ENCODE data around the gene UGT1A5. TPM values are rescaled to one million over a fixed set of nuclear protein-coding genes. Genes with fewer than 3 reads are reported as not detected.

UGT1A5 gene
- total and polyA plus RNA-seq, 2 of the 8 experiments (the other 6 are each of a cell fraction or from before 2014, with no cell fraction given) = not detected

DNA sequence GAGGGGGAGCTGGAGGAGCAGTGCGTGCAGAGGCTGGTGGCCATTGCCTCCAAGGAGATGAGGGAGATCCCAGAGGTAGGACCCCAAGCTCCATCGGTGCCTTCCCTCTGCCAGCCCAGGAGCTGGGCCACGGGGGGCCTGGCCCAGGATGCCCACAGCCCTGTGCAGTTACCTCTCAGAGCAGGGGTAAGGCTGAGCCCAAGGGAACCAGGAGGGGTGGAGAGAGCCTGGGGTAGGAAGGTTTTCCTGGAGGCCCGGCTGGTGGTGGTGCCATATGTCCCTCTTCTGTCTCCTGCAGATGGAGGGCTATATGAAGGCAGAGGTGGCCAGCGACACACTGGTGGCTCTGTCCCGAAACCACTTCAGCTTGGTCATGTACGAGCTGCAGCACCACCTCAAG lies 76.8 kb downstream of the UGT1A5 start:
- no peaks in the 10 kb centered on the region for H3K79me1 ChIP-seq (ENCODE audit: low read depth, low read length)
- no peaks in the 10 kb centered on the region for H4K20me1 ChIP-seq (replicated peaks in 1 of 2; ENCODE audit: control insufficient read depth in 1 of 2, insufficient read depth in 2 of 2, low read length in 2 of 2)
- ChIA-PET POLR2A (ENCODE audit: partially characterized antibody) (no interaction called here), CTCF (ENCODE audit: partially characterized antibody) (interaction anchor here (0.6 to 1.2 kb wide), 2 partner anchors 43 to 506 kb away, joined by 3 to 4 read pairs; no protein-coding TSS in a partner anchor)
- no peak overlapping the region for H3K4me2 ChIP-seq (ENCODE audit: insufficient read depth in 1 of 2, low read depth in 2 of 2, low read length in 2 of 2)
- no peaks in the 10 kb centered on the region for H3K4me1 ChIP-seq (replicated peaks in 1 of 4; ENCODE audit: control insufficient read depth in 3 of 4, insufficient read depth in 4 of 4, low read length in 3 of 4)
- no peak overlapping the region for H2BK15ac ChIP-seq (ENCODE audit: low read length)
- no peak overlapping the region for H2BK12ac ChIP-seq (ENCODE audit: low read depth, low read length)
- no peak overlapping the region for H2AFZ ChIP-seq (ENCODE audit: low read length)
- no peak overlapping the region for H3K14ac ChIP-seq (ENCODE audit: insufficient read length)
- no peaks in the 10 kb centered on the region for H3K23me2 ChIP-seq (ENCODE audit: low read depth, low read length)
- no peak overlapping the region for H4K8ac ChIP-seq (ENCODE audit: extremely low read depth, insufficient read depth, low read length)
- H2AK5ac ChIP-seq (ENCODE audit: low read depth, low read length) = no peak overlapping the region
- H3K56ac ChIP-seq (replicated peaks; ENCODE audit: insufficient read length, low read depth, low read length) = no peak overlapping the region
- H3K23ac ChIP-seq (ENCODE audit: insufficient read length) = no peak overlapping the region
- WGBS, 2 experiments (ENCODE audit: extremely low coverage in 1 of 2, insufficient coverage in 1 of 2, insufficient read length in 1 of 2, insufficient replicate concordance in 2 of 2, low coverage in 1 of 2, low lambda C conversion rate in 2 of 2, missing lambda C conversion rate in 1 of 2) = 94% methylated on average over 5 of the region's 7 CpGs; no CpG with 5 or more reads in 1 of the 2 experiments
- no peak overlapping the region for H2BK20ac ChIP-seq (ENCODE audit: low read length)
- H3K18ac ChIP-seq (ENCODE audit: extremely low read depth, low read length) = no peak overlapping the region
- peaks cover 0 to 5% of the 10 kb centered on the region in 2 experiments; a peak in 2 of 4 replicates for H3K9me3 ChIP-seq (ENCODE audit: insufficient read depth in 2 of 2, low read depth in 1 of 2, low read length in 1 of 2)
- H3K4ac ChIP-seq (replicated peaks; ENCODE audit: insufficient read length, low read depth, low read length) = no peak overlapping the region
- H3K27ac ChIP-seq (ENCODE audit: low read depth, low read length) = no peak overlapping the region
- DNase-seq (ENCODE audit: low read depth in 1 of 2, low spot score in 2 of 2) (peak in 1 of 2 experiments; percentile 22), FAIRE-seq (no peak)
- no peaks in the 10 kb centered on the region for H3K36me3 ChIP-seq (ENCODE audit: control insufficient read depth in 2 of 4, insufficient read depth in 4 of 4, low read length in 3 of 4)
- H2BK5ac ChIP-seq (ENCODE audit: low read depth, low read length) = no peak overlapping the region
- no peak overlapping the region for H3K4me3 ChIP-seq (ENCODE audit: extremely low read depth in 1 of 4, insufficient read depth in 2 of 4, low read depth in 3 of 4, low read length in 4 of 4)
- no peaks in the 10 kb centered on the region for H3K79me2 ChIP-seq (ENCODE audit: control insufficient read depth in 1 of 2, insufficient read depth in 2 of 2, low read length in 2 of 2)
- H3K27me3 ChIP-seq (replicated peaks in 1 of 4; ENCODE audit: control insufficient read depth in 3 of 4, extremely low read depth in 1 of 4, insufficient read depth in 3 of 4, low read length in 3 of 4) = no peaks in the 10 kb centered on the region
- no peak overlapping the region for H4K5ac ChIP-seq (ENCODE audit: insufficient read length, low read depth, low read length)
- H4K91ac ChIP-seq (replicated peaks; ENCODE audit: insufficient read length, low read length) = no peak overlapping the region
- no peak overlapping the region for H2BK120ac ChIP-seq (replicated peaks; ENCODE audit: low read depth, low read length)
- TF ChIP-seq TAF7 (optimal IDR thresholded peaks at IDR 0.05; ENCODE audit: borderline replicate concordance, low read depth, low read length) (no peak), ASH2L (IDR thresholded peaks at IDR 0.05; ENCODE audit: low read length) (no peak), GABPA (IDR thresholded peaks at IDR 0.05; ENCODE audit: borderline replicate concordance, insufficient read depth, low read length) (no peak)
- no peak overlapping the region for H3K9ac ChIP-seq (replicated peaks in 1 of 4; ENCODE audit: extremely low read depth in 1 of 4, low read depth in 3 of 4, low read length in 3 of 4)

All from H1 (cell line).